MCF 10A (cell line): ENCODE data around the gene PLA2G12A. TPM values are rescaled to one million over a fixed set of nuclear protein-coding genes. Genes with fewer than 3 reads are reported as not detected.
"Not testable (repeated sequence)": the region's sequence is repeated elsewhere in the genome, so short reads cannot be mapped to it uniquely, and the experiment has no call there.

ENCODE experiments used
- BruUV-seq: library from RNA; stranded (reverse); fragments of 400-500 nt; replicated peaks from 2 replicates; lab custom pipeline; 2021; lab: Mats Ljungman, UMichigan
- CTCF ChIA-PET: fragments of 300-600 bp; sonication (Branson Sonifier 250); formaldehyde crosslinking; extraction: SDS; loops from one replicate; lab custom pipeline; 2021; ENCODE audit warnings: antibody characterized with exemption, inconsistent platforms; lab: Yijun Ruan, JAX
- POLR2A ChIA-PET: fragments of 300-600, 350-650 bp; sonication (Branson Sonifier 250); formaldehyde crosslinking; extraction: SDS; loops from one replicate; lab custom pipeline; 2020; ENCODE audit warnings: antibody characterized with exemption, inconsistent platforms; lab: Yijun Ruan, JAX
- DNase-seq: peaks from one replicate; pipeline ENCODE4 v3.0.0-alpha.2; 2018; ENCODE audit not compliant: unreplicated experiment
- H3K27ac Mint-ChIP-seq: one replicate; pipeline ENCODE4 v1.8.0; 2022; ENCODE audit warnings: mild to moderate bottlenecking, low read depth, mixed read lengths; ENCODE audit not compliant: unreplicated experiment
- H3K27me3 Mint-ChIP-seq: one replicate; pipeline ENCODE4 v1.8.0; 2022; ENCODE audit warnings: mixed read lengths; ENCODE audit not compliant: insufficient read depth, unreplicated experiment
- H3K36me3 Mint-ChIP-seq: one replicate; pipeline ENCODE4 v1.8.0; 2022; ENCODE audit warnings: mild to moderate bottlenecking, moderate library complexity, mixed read lengths; ENCODE audit not compliant: insufficient read depth, unreplicated experiment
- H3K4me1 Mint-ChIP-seq: one replicate; pipeline ENCODE4 v1.8.0; 2022; ENCODE audit warnings: mixed read lengths; ENCODE audit not compliant: insufficient read depth, unreplicated experiment
- H3K4me3 Mint-ChIP-seq: one replicate; pipeline ENCODE4 v1.8.0; 2022; ENCODE audit warnings: mild to moderate bottlenecking, moderate library complexity, mixed read lengths; ENCODE audit not compliant: unreplicated experiment
- H3K9me3 Mint-ChIP-seq: one replicate; pipeline ENCODE4 v1.8.0; 2022; ENCODE audit warnings: mixed read lengths; ENCODE audit not compliant: unreplicated experiment
- intact Hi-C: fragments of 100-400 bp; cut with micrococcal nuclease; formaldehyde crosslinking; loops from 2 replicates; pipeline ENCODE4 v1.14.1; 2022
- total RNA-seq: library from RNA; stranded (reverse); gene quantifications from 2 replicates; pipeline ENCODE4 v1.2.3, GENCODE V29; 2022
- TF ChIP-seq, protein P1 (sequence below): fragments of 200-600 bp; IDR thresholded peaks from one replicate; pipeline ENCODE4 v1.8.0; 2022; ENCODE audit warnings: antibody characterized with exemption, mild to moderate bottlenecking; ENCODE audit not compliant: unreplicated experiment

PLA2G12A gene
- total RNA-seq, 1 experiment from 2014 or later, result 52.4 TPM

DNA sequence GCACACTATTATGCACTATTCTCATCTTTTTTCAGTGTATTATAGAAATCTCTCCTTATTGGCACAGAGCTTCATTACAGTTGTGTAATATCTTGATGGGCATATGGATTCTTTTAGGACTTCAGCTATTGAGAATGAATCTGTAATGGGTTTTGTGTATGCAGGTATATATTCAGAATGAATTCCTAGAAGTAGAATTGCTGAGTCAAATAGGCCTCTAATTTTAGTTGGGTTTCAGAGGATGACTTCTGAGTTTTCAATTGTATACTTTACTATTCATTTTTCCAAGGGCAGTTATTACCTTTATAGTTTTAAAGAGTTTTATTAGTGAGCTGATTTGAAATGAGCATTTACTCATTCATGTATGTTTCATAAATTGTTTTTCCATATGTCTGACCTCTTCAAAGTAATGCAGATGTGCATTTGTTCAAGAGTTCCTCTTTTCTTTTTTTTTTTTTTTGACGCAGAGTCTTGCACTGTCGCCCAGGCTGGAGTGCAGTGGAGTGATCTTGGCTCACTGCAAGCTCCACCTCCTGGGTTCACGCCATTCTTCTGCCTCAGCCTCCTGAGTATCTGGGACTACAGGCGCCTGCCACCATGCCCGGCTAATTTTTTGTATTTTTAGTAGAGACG is 46.1 kb downstream of the PLA2G12A start:
- no peaks in the 10 kb centered on the region for H3K9me3 Mint-ChIP-seq
- intact Hi-C loops, result no loop called here
- CTCF ChIA-PET, result interaction anchor here (0.7 kb wide), 1 partner anchor 13 kb away, joined by 4 read pairs; no protein-coding TSS in a partner anchor

DNA sequence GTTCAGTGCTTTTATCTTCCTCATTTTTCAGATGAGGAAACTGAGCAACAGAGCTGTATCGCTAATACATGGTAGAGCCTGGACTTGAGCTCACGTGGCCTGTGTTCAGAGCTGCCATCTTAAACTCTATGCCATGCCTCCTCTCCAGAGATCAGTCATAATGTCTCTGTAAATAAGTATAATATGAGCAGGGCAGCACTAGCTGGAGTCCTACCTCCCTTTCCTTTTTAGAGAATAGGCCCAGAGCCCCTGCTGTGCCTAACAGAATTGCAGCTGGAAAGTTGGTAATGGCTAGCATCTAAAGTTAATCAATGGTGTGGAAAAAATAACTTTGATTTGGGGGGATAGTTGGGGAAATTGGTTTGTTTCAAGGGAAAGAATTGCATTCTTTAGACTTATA is 47.0 kb downstream of the PLA2G12A start:
- Mint-ChIP-seq H3K4me1 (no peaks in the 10 kb centered on the region), H3K9me3 (no peaks in the 10 kb centered on the region), H3K36me3 (peaks cover 4% of the 10 kb centered on the region), H3K4me3 (no peak overlapping the region), H3K27ac (no peak overlapping the region), H3K27me3 (no peaks in the 10 kb centered on the region)
- BruUV-seq, result no TSS peak
- TF ChIP-seq, protein P1, sequence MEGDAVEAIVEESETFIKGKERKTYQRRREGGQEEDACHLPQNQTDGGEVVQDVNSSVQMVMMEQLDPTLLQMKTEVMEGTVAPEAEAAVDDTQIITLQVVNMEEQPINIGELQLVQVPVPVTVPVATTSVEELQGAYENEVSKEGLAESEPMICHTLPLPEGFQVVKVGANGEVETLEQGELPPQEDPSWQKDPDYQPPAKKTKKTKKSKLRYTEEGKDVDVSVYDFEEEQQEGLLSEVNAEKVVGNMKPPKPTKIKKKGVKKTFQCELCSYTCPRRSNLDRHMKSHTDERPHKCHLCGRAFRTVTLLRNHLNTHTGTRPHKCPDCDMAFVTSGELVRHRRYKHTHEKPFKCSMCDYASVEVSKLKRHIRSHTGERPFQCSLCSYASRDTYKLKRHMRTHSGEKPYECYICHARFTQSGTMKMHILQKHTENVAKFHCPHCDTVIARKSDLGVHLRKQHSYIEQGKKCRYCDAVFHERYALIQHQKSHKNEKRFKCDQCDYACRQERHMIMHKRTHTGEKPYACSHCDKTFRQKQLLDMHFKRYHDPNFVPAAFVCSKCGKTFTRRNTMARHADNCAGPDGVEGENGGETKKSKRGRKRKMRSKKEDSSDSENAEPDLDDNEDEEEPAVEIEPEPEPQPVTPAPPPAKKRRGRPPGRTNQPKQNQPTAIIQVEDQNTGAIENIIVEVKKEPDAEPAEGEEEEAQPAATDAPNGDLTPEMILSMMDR, result no peak
- intact Hi-C loops, result no loop called here
- ChIA-PET POLR2A (no interaction called here), CTCF (interaction anchor here (0.6 to 1.7 kb wide), 2 partner anchors 20 to 91 kb away, joined by 3 to 8 read pairs; partner anchors contain the start of gene CASP6)
- DNase-seq, result no peak

More for the DNA sequence above, 46.1 kb downstream of the PLA2G12A start:
- H3K36me3 Mint-ChIP-seq, result peaks cover 5% of the 10 kb centered on the region
- H3K27ac Mint-ChIP-seq, result no peak overlapping the region
- no peak for DNase-seq
- no TSS peak for BruUV-seq
- TF ChIP-seq, protein P1, result no peak
- POLR2A ChIA-PET, result no interaction called here
- no peaks in the 10 kb centered on the region for H3K27me3 Mint-ChIP-seq
- no peak overlapping the region for H3K4me3 Mint-ChIP-seq
- H3K4me1 Mint-ChIP-seq, result no peaks in the 10 kb centered on the region

DNA sequence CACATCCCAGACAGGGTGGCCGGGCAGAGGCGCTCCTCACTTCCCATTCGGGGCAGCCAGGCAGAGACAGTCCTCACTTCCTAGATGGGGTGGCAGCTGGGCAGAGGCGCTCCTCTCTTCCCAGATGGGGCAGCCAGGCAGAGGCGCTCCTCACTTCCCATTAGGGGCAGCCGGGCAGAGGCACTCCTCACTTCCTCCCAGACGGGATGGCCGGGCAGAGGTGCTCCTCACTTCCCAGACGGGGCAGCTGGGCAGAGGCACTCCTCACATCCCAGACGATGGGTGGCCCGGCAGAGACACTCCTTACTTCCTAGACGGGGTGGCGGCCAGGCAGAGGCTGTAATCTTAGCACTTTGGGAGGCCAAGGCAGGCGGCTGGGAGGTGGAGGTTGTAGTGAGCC is 50.9 kb downstream of the PLA2G12A start:
- intact Hi-C loops, POLR2A ChIA-PET, BruUV-seq, DNase-seq, H3K27ac Mint-ChIP-seq, H3K27me3 Mint-ChIP-seq, H3K4me1 Mint-ChIP-seq, H3K9me3 Mint-ChIP-seq, H3K36me3 Mint-ChIP-seq, H3K4me3 Mint-ChIP-seq: not testable (repeated sequence)
- CTCF ChIA-PET, result interaction anchor here (0.7 kb wide), 1 partner anchor 30 kb away, joined by 3 read pairs; no protein-coding TSS in a partner anchor

DNA sequence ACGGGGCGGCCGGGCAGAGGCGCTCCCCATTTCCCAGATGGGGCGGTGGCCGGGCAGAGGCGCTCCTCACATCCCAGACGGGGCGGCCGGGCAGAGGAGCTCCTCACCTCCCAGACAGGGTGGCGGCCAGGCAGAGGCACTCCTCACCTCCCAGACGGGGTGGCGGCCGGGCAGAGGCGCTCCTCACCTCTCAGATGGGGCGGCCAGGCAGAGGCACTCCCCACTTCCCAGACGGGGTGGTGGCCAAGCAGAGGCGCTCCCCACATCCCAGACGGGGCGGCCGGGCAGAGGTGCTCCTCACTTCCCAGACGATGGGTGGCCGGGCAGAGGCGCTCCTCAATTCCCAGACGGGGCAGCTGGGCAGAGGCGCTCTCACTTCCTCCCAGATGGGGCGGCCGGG is 51.4 kb downstream of the PLA2G12A start:
- DNase-seq, H3K4me3 Mint-ChIP-seq, H3K36me3 Mint-ChIP-seq, H3K9me3 Mint-ChIP-seq, BruUV-seq, H3K27me3 Mint-ChIP-seq, H3K4me1 Mint-ChIP-seq, intact Hi-C loops, POLR2A ChIA-PET, CTCF ChIA-PET, H3K27ac Mint-ChIP-seq: not testable (repeated sequence)

DNA sequence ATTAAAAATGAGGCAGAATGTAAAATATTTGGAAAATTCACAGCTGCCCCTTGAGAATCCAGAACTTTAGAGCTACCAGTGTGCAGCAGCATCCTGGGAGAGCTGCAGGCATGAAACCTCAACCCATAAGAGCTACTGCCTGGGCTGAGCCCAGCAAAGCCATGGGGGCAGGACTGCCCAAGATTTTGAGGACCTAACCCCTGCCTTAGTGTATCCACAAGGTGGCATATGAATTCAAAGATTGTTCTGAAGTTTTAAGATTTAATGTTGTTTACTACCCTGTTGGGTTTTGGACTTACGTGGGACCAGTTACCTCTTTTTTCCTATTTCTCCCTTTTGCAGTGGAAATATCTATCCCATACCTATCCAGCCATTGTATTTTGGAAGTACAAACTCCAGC is 53.0 kb downstream of the PLA2G12A start:
- TF ChIP-seq, protein P1, result no peak
- Mint-ChIP-seq H3K27me3 (no peaks in the 10 kb centered on the region), H3K9me3 (no peaks in the 10 kb centered on the region), H3K4me1 (no peaks in the 10 kb centered on the region), H3K27ac (no peak overlapping the region), H3K36me3 (peaks cover 6% of the 10 kb centered on the region), H3K4me3 (no peak overlapping the region)
- ChIA-PET POLR2A (interaction anchor here (0.6 kb wide), 1 partner anchor 12 kb away, joined by 3 read pairs; no protein-coding TSS in a partner anchor), CTCF (interaction anchor here (0.9 kb wide), 1 partner anchor 9 kb away, joined by 4 read pairs; no protein-coding TSS in a partner anchor)
- no peak for DNase-seq
- intact Hi-C loops, result no loop called here
- BruUV-seq, result no TSS peak
